Effector CD8-positive, alpha-beta T cell (primary cell): Measurements from ENCODE around the gene IQGAP2.

Source experiments
- DNase-seq: peaks from one replicate; lab custom pipeline; 2025; lab: John Stamatoyannopoulos, UW

The IQGAP2 gene

GRCh38 chr5:76451031-76451701, 48.1 kb downstream of the IQGAP2 start:
- DNase-seq = no peak

GRCh38 chr5:76455531-76456133, 52.5 kb downstream of the IQGAP2 start:
- no peak for DNase-seq

GRCh38 chr5:76456258-76456657, 53.2 kb downstream of the IQGAP2 start:
- no peak for DNase-seq

- DNase-seq = no peak
Measured at GRCh38 chr5:76457674-76458485, 54.8 kb downstream of the IQGAP2 start.

- DNase-seq = no peak
Measured at GRCh38 chr5:76458486-76458830, 55.4 kb downstream of the IQGAP2 start.

- no peak for DNase-seq
Measured at GRCh38 chr5:76460104-76460503, 57.0 kb downstream of the IQGAP2 start.

- no peak for DNase-seq
Measured at GRCh38 chr5:76462097-76462667, 59.1 kb downstream of the IQGAP2 start.

- no peak for DNase-seq
Measured at GRCh38 chr5:76467216-76467615, 64.1 kb downstream of the IQGAP2 start.

- no peak for DNase-seq
Measured at GRCh38 chr5:76468635-76469425, 65.7 kb downstream of the IQGAP2 start.

- DNase-seq = no peak
Measured at GRCh38 chr5:76469656-76470290, 66.7 kb downstream of the IQGAP2 start.

GRCh38 chr5:76470976-76471375, 67.9 kb downstream of the IQGAP2 start:
- DNase-seq = no peak

- no peak for DNase-seq
Measured at GRCh38 chr5:76471406-76471805, 68.3 kb downstream of the IQGAP2 start.

- no peak for DNase-seq
Measured at GRCh38 chr5:76471987-76472334, 68.9 kb downstream of the IQGAP2 start.

- DNase-seq = no peak
Measured at GRCh38 chr5:76472335-76473008, 69.4 kb downstream of the IQGAP2 start.

- no peak for DNase-seq
Measured at GRCh38 chr5:76473009-76473336, 69.9 kb downstream of the IQGAP2 start.

GRCh38 chr5:76473661-76474060, 70.6 kb downstream of the IQGAP2 start:
- DNase-seq = peak; percentile 16

GRCh38 chr5:76474377-76474776, 71.3 kb downstream of the IQGAP2 start:
- DNase-seq = no peak

GRCh38 chr5:76475385-76475784, 72.3 kb downstream of the IQGAP2 start:
- DNase-seq = no peak

GRCh38 chr5:76475936-76476335, 72.9 kb downstream of the IQGAP2 start:
- no peak for DNase-seq

- no peak for DNase-seq
Measured at GRCh38 chr5:76476474-76477038, 73.5 kb downstream of the IQGAP2 start.

GRCh38 chr5:76477061-76477460, 74.0 kb downstream of the IQGAP2 start:
- no peak for DNase-seq
